Neural progenitor cell (in vitro differentiated cells): ENCODE data around the gene NBEAL2.

Source experiments
- EZH2phosphoT487 ChIP-seq: fragments of 200-600 bp; sonication (generic); IDR thresholded peaks from 2 replicates; pipeline ENCODE4 v1.6.1; 2017; ENCODE audit warnings: antibody characterized with exemption
- TF ChIP-seq, protein P1 (sequence below): fragments of 200-600 bp; sonication (generic); IDR thresholded peaks from 2 replicates; pipeline ENCODE4 v1.5.1; 2017; ENCODE audit warnings: antibody characterized with exemption, mild to moderate bottlenecking

DNA sequence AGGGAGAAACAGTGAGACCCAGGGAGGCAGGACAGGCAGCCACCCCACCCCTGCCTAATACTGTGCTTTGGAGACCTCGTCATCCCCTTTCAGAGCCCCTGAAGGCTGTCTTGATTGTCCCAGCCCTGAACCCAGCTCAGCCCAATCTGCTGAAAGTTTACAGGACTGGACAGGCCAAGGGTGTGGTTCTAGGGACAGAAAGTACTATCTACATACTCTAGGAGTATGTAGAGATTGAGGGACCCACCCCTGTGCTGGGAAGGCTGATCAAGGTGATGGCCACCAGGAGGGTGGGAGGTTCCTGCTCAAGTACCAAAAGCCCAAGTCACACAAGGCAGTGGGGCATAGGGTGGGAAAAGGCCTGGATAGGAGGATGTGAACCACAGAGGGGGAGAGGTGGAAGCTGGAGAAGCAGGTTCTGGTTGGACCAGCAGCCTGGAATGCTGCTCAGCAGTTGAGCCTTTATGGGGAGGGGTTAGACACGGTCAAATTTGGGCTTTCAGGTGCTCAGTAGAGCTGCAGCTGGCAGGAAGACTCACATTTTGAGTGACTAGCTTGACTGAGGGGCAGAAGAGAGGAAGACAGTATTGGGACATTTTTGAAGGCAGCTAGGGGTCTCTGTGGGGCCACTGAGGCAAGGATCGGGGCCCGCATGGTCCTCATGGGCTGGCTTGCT, 6.7 kb downstream of the NBEAL2 start:
- TF ChIP-seq, protein P1, sequence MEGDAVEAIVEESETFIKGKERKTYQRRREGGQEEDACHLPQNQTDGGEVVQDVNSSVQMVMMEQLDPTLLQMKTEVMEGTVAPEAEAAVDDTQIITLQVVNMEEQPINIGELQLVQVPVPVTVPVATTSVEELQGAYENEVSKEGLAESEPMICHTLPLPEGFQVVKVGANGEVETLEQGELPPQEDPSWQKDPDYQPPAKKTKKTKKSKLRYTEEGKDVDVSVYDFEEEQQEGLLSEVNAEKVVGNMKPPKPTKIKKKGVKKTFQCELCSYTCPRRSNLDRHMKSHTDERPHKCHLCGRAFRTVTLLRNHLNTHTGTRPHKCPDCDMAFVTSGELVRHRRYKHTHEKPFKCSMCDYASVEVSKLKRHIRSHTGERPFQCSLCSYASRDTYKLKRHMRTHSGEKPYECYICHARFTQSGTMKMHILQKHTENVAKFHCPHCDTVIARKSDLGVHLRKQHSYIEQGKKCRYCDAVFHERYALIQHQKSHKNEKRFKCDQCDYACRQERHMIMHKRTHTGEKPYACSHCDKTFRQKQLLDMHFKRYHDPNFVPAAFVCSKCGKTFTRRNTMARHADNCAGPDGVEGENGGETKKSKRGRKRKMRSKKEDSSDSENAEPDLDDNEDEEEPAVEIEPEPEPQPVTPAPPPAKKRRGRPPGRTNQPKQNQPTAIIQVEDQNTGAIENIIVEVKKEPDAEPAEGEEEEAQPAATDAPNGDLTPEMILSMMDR, result no peak
- TF ChIP-seq EZH2phosphoT487, result no peak
